Ovary (tissue), 3 donors: ENCODE data around the gene JPH4.

Source experiments
- CTCF ChIP-seq, 3 donors: fragments of 450-650 bp in 2 of 3; fragments of 200-600 bp in 1 of 3; IDR thresholded peaks; one replicate each; pipeline versions ENCODE4 v1.5.1 to v1.8.0; 2016 to 2022; ENCODE audit warnings: antibody characterized with exemption in 3 of 3, mild to moderate bottlenecking in 1 of 3
- POLR2A ChIP-seq: fragments of 450-650 bp; IDR thresholded peaks from one replicate; pipeline ENCODE4 v1.6.1; 2017; ENCODE audit warnings: antibody characterized with exemption, mild to moderate bottlenecking, moderate library complexity
- donor health status: DM: no; HTN: no; CAD: no.

GRCh38 chr14:23568600-23569331, 9.8 kb downstream of the JPH4 start:
- TF ChIP-seq POLR2A (no peak), CTCF (IDR thresholded peaks at IDR 0.05) (no peak)
